ENCODE results near the gene SH2D1A.

SH2D1A gene

GRCh38 chrX:124383354-124383753, 37.0 kb downstream of the SH2D1A start:
- Histone ChIP-seq H3K27ac (ENCODE audit: low read depth, low read length) (no peak overlapping the region), H2BK15ac (replicated peaks; ENCODE audit: low read depth) (no peak overlapping the region), H2AK5ac (ENCODE audit: low read length) (no peak overlapping the region), H4K5ac (ENCODE audit: low read length) (no peak overlapping the region), H3K4me2 (ENCODE audit: low read length) (no peak overlapping the region), H3K23ac (ENCODE audit: low read length) (no peak overlapping the region), H4K8ac (ENCODE audit: low read depth, low read length) (no peak overlapping the region), H3K4me1 (ENCODE audit: control insufficient read depth, low read depth, low read length) (no peaks in the 10 kb centered on the region), H3K36me3 (ENCODE audit: control insufficient read depth, insufficient read depth, low read length) (no peaks in the 10 kb centered on the region), H3K56ac (ENCODE audit: low read length) (no peak overlapping the region), H3K27me3 (ENCODE audit: insufficient read depth, low read length, poor library complexity) (no peaks in the 10 kb centered on the region), H2BK5ac (ENCODE audit: low read length) (no peak overlapping the region), H2BK120ac (ENCODE audit: low read depth, low read length) (no peak overlapping the region), H3K79me1 (ENCODE audit: low read length) (no peaks in the 10 kb centered on the region), H3K4me3 (ENCODE audit: low read length) (no peak overlapping the region), H3K79me2 (ENCODE audit: control insufficient read depth, insufficient read depth, low read length) (no peaks in the 10 kb centered on the region), H3K9ac (ENCODE audit: low read length) (no peak overlapping the region), H3K18ac (ENCODE audit: low read length) (no peak overlapping the region), H3K4ac (ENCODE audit: low read depth, low read length) (no peak overlapping the region)
- WGBS (ENCODE audit: extremely low coverage, insufficient coverage, low lambda C conversion rate): no CpG with 5 or more reads among the region's 4 CpGs
- DNase-seq: no peak

GRCh38 chrX:124386401-124386800, 40.0 kb downstream of the SH2D1A start:
- no peak for DNase-seq
- no peaks in the 10 kb centered on the region for H3K79me1 ChIP-seq (ENCODE audit: low read length)
- H3K18ac ChIP-seq (ENCODE audit: low read length): no peak overlapping the region
- H3K4ac ChIP-seq (ENCODE audit: low read depth, low read length): no peak overlapping the region
- no peaks in the 10 kb centered on the region for H3K4me1 ChIP-seq (ENCODE audit: control insufficient read depth, low read depth, low read length)
- no peak overlapping the region for H3K4me3 ChIP-seq (ENCODE audit: low read length)
- no peak overlapping the region for H3K56ac ChIP-seq (ENCODE audit: low read length)
- H4K8ac ChIP-seq (ENCODE audit: low read depth, low read length): no peak overlapping the region
- H3K27ac ChIP-seq (ENCODE audit: low read depth, low read length): no peak overlapping the region
- WGBS (ENCODE audit: extremely low coverage, insufficient coverage, low lambda C conversion rate): no CpG with 5 or more reads among the region's 6 CpGs
- no peak overlapping the region for H3K23ac ChIP-seq (ENCODE audit: low read length)
- no peak overlapping the region for H3K4me2 ChIP-seq (ENCODE audit: low read length)
- H2AK5ac ChIP-seq (ENCODE audit: low read length): no peak overlapping the region
- H3K79me2 ChIP-seq (ENCODE audit: control insufficient read depth, insufficient read depth, low read length): no peaks in the 10 kb centered on the region
- H3K9ac ChIP-seq (ENCODE audit: low read length): no peak overlapping the region
- H2BK120ac ChIP-seq (ENCODE audit: low read depth, low read length): no peak overlapping the region
- H2BK5ac ChIP-seq (ENCODE audit: low read length): no peak overlapping the region
- no peak overlapping the region for H2BK15ac ChIP-seq (replicated peaks; ENCODE audit: low read depth)
- no peak overlapping the region for H4K5ac ChIP-seq (ENCODE audit: low read length)
- H3K36me3 ChIP-seq (ENCODE audit: control insufficient read depth, insufficient read depth, low read length): no peaks in the 10 kb centered on the region
- no peaks in the 10 kb centered on the region for H3K27me3 ChIP-seq (ENCODE audit: insufficient read depth, low read length, poor library complexity)

- H2BK5ac ChIP-seq (ENCODE audit: low read length): no peak overlapping the region
- H3K18ac ChIP-seq (ENCODE audit: low read length): no peak overlapping the region
- no peaks in the 10 kb centered on the region for H3K36me3 ChIP-seq (ENCODE audit: control insufficient read depth, insufficient read depth, low read length)
- H2AK5ac ChIP-seq (ENCODE audit: low read length): no peak overlapping the region
- H3K23ac ChIP-seq (ENCODE audit: low read length): no peak overlapping the region
- H3K27me3 ChIP-seq (ENCODE audit: insufficient read depth, low read length, poor library complexity): no peaks in the 10 kb centered on the region
- no peak overlapping the region for H3K4ac ChIP-seq (ENCODE audit: low read depth, low read length)
- H4K5ac ChIP-seq (ENCODE audit: low read length): no peak overlapping the region
- no peak overlapping the region for H2BK15ac ChIP-seq (replicated peaks; ENCODE audit: low read depth)
- no peaks in the 10 kb centered on the region for H3K4me1 ChIP-seq (ENCODE audit: control insufficient read depth, low read depth, low read length)
- H3K27ac ChIP-seq (ENCODE audit: low read depth, low read length): no peak overlapping the region
- H3K9ac ChIP-seq (ENCODE audit: low read length): no peak overlapping the region
- H2BK120ac ChIP-seq (ENCODE audit: low read depth, low read length): no peak overlapping the region
- H3K4me3 ChIP-seq (ENCODE audit: low read length): no peak overlapping the region
- WGBS (ENCODE audit: extremely low coverage, insufficient coverage, low lambda C conversion rate): no CpG with 5 or more reads among the region's 2 CpGs
- no peaks in the 10 kb centered on the region for H3K79me2 ChIP-seq (ENCODE audit: control insufficient read depth, insufficient read depth, low read length)
- no peak overlapping the region for H3K56ac ChIP-seq (ENCODE audit: low read length)
- no peak overlapping the region for H4K8ac ChIP-seq (ENCODE audit: low read depth, low read length)
- no peaks in the 10 kb centered on the region for H3K79me1 ChIP-seq (ENCODE audit: low read length)
- no peak overlapping the region for H3K4me2 ChIP-seq (ENCODE audit: low read length)
- peak; percentile 35 for DNase-seq
These were observed 42.2 kb downstream of the SH2D1A start for GRCh38 chrX:124388562-124388961.

- Histone ChIP-seq H3K4me1 (ENCODE audit: control insufficient read depth, low read depth, low read length) (no peaks in the 10 kb centered on the region), H2BK15ac (replicated peaks; ENCODE audit: low read depth) (no peak overlapping the region), H3K4me3 (ENCODE audit: low read length) (no peak overlapping the region), H3K27ac (ENCODE audit: low read depth, low read length) (no peak overlapping the region), H3K9ac (ENCODE audit: low read length) (no peak overlapping the region), H3K36me3 (ENCODE audit: control insufficient read depth, insufficient read depth, low read length) (no peaks in the 10 kb centered on the region), H2BK120ac (ENCODE audit: low read depth, low read length) (no peak overlapping the region), H3K18ac (ENCODE audit: low read length) (no peak overlapping the region), H3K27me3 (ENCODE audit: insufficient read depth, low read length, poor library complexity) (no peaks in the 10 kb centered on the region), H3K4me2 (ENCODE audit: low read length) (no peak overlapping the region), H2AK5ac (ENCODE audit: low read length) (no peak overlapping the region), H4K5ac (ENCODE audit: low read length) (no peak overlapping the region), H3K4ac (ENCODE audit: low read depth, low read length) (no peak overlapping the region), H3K23ac (ENCODE audit: low read length) (no peak overlapping the region), H3K79me2 (ENCODE audit: control insufficient read depth, insufficient read depth, low read length) (no peaks in the 10 kb centered on the region), H2BK5ac (ENCODE audit: low read length) (no peak overlapping the region), H3K79me1 (ENCODE audit: low read length) (no peaks in the 10 kb centered on the region), H4K8ac (ENCODE audit: low read depth, low read length) (no peak overlapping the region), H3K56ac (ENCODE audit: low read length) (no peak overlapping the region)
- no CpG with 5 or more reads among the region's 3 CpGs for WGBS (ENCODE audit: extremely low coverage, insufficient coverage, low lambda C conversion rate)
- DNase-seq: no peak
These were observed 46.4 kb downstream of the SH2D1A start for GRCh38 chrX:124392794-124393193.

GRCh38 chrX:124393238-124393637, 46.9 kb downstream of the SH2D1A start:
- no peak overlapping the region for H4K8ac ChIP-seq (ENCODE audit: low read depth, low read length)
- no peak overlapping the region for H2BK15ac ChIP-seq (replicated peaks; ENCODE audit: low read depth)
- no CpG with 5 or more reads among the region's 1 CpG for WGBS (ENCODE audit: extremely low coverage, insufficient coverage, low lambda C conversion rate)
- no peaks in the 10 kb centered on the region for H3K79me2 ChIP-seq (ENCODE audit: control insufficient read depth, insufficient read depth, low read length)
- no peak overlapping the region for H3K4me2 ChIP-seq (ENCODE audit: low read length)
- H2BK5ac ChIP-seq (ENCODE audit: low read length): no peak overlapping the region
- H3K56ac ChIP-seq (ENCODE audit: low read length): no peak overlapping the region
- no peak overlapping the region for H3K23ac ChIP-seq (ENCODE audit: low read length)
- no peak overlapping the region for H3K9ac ChIP-seq (ENCODE audit: low read length)
- no peaks in the 10 kb centered on the region for H3K36me3 ChIP-seq (ENCODE audit: control insufficient read depth, insufficient read depth, low read length)
- H3K27ac ChIP-seq (ENCODE audit: low read depth, low read length): no peak overlapping the region
- H3K27me3 ChIP-seq (ENCODE audit: insufficient read depth, low read length, poor library complexity): no peaks in the 10 kb centered on the region
- H3K4ac ChIP-seq (ENCODE audit: low read depth, low read length): no peak overlapping the region
- no peaks in the 10 kb centered on the region for H3K4me1 ChIP-seq (ENCODE audit: control insufficient read depth, low read depth, low read length)
- H3K4me3 ChIP-seq (ENCODE audit: low read length): no peak overlapping the region
- no peak for DNase-seq
- H2AK5ac ChIP-seq (ENCODE audit: low read length): no peak overlapping the region
- H3K79me1 ChIP-seq (ENCODE audit: low read length): no peaks in the 10 kb centered on the region
- no peak overlapping the region for H4K5ac ChIP-seq (ENCODE audit: low read length)
- H2BK120ac ChIP-seq (ENCODE audit: low read depth, low read length): no peak overlapping the region
- H3K18ac ChIP-seq (ENCODE audit: low read length): no peak overlapping the region

GRCh38 chrX:124393659-124394058, 47.3 kb downstream of the SH2D1A start:
- H3K9ac ChIP-seq (ENCODE audit: low read length): no peak overlapping the region
- no peak overlapping the region for H3K23ac ChIP-seq (ENCODE audit: low read length)
- no peak overlapping the region for H3K4me2 ChIP-seq (ENCODE audit: low read length)
- no peak overlapping the region for H3K18ac ChIP-seq (ENCODE audit: low read length)
- no peak overlapping the region for H3K4ac ChIP-seq (ENCODE audit: low read depth, low read length)
- no peak overlapping the region for H2BK120ac ChIP-seq (ENCODE audit: low read depth, low read length)
- H3K36me3 ChIP-seq (ENCODE audit: control insufficient read depth, insufficient read depth, low read length): no peaks in the 10 kb centered on the region
- no peak overlapping the region for H3K56ac ChIP-seq (ENCODE audit: low read length)
- H3K4me3 ChIP-seq (ENCODE audit: low read length): no peak overlapping the region
- H3K4me1 ChIP-seq (ENCODE audit: control insufficient read depth, low read depth, low read length): no peaks in the 10 kb centered on the region
- H3K27me3 ChIP-seq (ENCODE audit: insufficient read depth, low read length, poor library complexity): no peaks in the 10 kb centered on the region
- no peak overlapping the region for H2AK5ac ChIP-seq (ENCODE audit: low read length)
- no CpG with 5 or more reads among the region's 3 CpGs for WGBS (ENCODE audit: extremely low coverage, insufficient coverage, low lambda C conversion rate)
- H2BK15ac ChIP-seq (replicated peaks; ENCODE audit: low read depth): no peak overlapping the region
- no peak overlapping the region for H3K27ac ChIP-seq (ENCODE audit: low read depth, low read length)
- no peak for DNase-seq
- no peak overlapping the region for H4K5ac ChIP-seq (ENCODE audit: low read length)
- no peak overlapping the region for H2BK5ac ChIP-seq (ENCODE audit: low read length)
- H3K79me1 ChIP-seq (ENCODE audit: low read length): no peaks in the 10 kb centered on the region
- no peaks in the 10 kb centered on the region for H3K79me2 ChIP-seq (ENCODE audit: control insufficient read depth, insufficient read depth, low read length)
- H4K8ac ChIP-seq (ENCODE audit: low read depth, low read length): no peak overlapping the region
